Esophagus (tissue), 2 donors: ENCODE results near the gene CCDC91. TPM values are rescaled to one million over a fixed set of nuclear protein-coding genes. Genes with fewer than 3 reads are reported as not detected.

Experiments
- H3K27ac ChIP-seq, 2 donors: one replicate each; pipeline ENCODE4 v1.5.1; 2013; ENCODE audit warnings: low read depth in 2 of 2, mild to moderate bottlenecking in 2 of 2, inconsistent platforms in 1 of 2, low read length in 1 of 2, moderate library complexity in 1 of 2
- H3K27me3 ChIP-seq, 2 donors: one replicate each; pipeline ENCODE4 v1.6.1; 2013; ENCODE audit warnings: low read length in 2 of 2, control low read depth in 1 of 2, mild to moderate bottlenecking in 1 of 2; ENCODE audit not compliant: insufficient read depth in 2 of 2, control insufficient read depth in 1 of 2
- H3K36me3 ChIP-seq, 2 donors: one replicate each; pipeline ENCODE4 v1.6.1; 2013; ENCODE audit warnings: low read length in 1 of 2; ENCODE audit not compliant: control insufficient read depth in 2 of 2, insufficient read depth in 2 of 2
- H3K4me1 ChIP-seq, 2 donors: one replicate each; pipeline ENCODE4 v1.6.1; 2013; ENCODE audit warnings: low read length in 1 of 2; ENCODE audit not compliant: control insufficient read depth in 2 of 2, insufficient read depth in 2 of 2
- H3K4me3 ChIP-seq, 2 donors: one replicate each; pipeline ENCODE4 v1.5.1; 2013; ENCODE audit warnings: low read length in 2 of 2, mild to moderate bottlenecking in 2 of 2, low read depth in 1 of 2, moderate library complexity in 1 of 2
- H3K9me3 ChIP-seq, 2 donors: one replicate each; pipeline ENCODE4 v1.6.1; 2013; ENCODE audit warnings: mild to moderate bottlenecking in 2 of 2, low read depth in 1 of 2, low read length in 1 of 2, moderate library complexity in 1 of 2; ENCODE audit not compliant: control insufficient read depth in 2 of 2, insufficient read depth in 1 of 2
- WGBS, 2 donors: extraction: QIAGEN DNeasy Blood & Tissue Kit; methylation state at CpG; one replicate each; pipeline ENCODE4 v1.1.7; 2013; 5-methylcytosine and 5-hydroxymethylcytosine counted together
- polyA plus RNA-seq, 2 donors: library from polyadenylated mRNA; stranded (reverse); fragments of 200-250 nt; gene quantifications; one replicate each; pipeline ENCODE4 v1.2.3, GENCODE V29; 2013
- donor health status: healthy with polysubstance abuse.
- donor health status: Bipolar disorder and iron deficiency.

The CCDC91 gene
- polyA plus RNA-seq, 2 donors, result 10.6 to 11.8 TPM

- H3K4me3 ChIP-seq, result no peak overlapping the region
- no peaks in the 10 kb centered on the region for H3K9me3 ChIP-seq
- no peaks in the 10 kb centered on the region for H3K27me3 ChIP-seq
- H3K27ac ChIP-seq, result no peak overlapping the region
- H3K36me3 ChIP-seq, result no peaks in the 10 kb centered on the region
- H3K4me1 ChIP-seq, result no peaks in the 10 kb centered on the region
- WGBS, 2 donors, result 74 to 78% methylated on average over 5 of the region's 5 CpGs
Measured at GRCh38 chr12:28585146-28585545, 394.9 kb downstream of the CCDC91 start.

- WGBS, 2 donors, result 68 to 74% methylated on average over 3 of the region's 3 CpGs
- H3K27me3 ChIP-seq, result no peaks in the 10 kb centered on the region
- H3K4me1 ChIP-seq, result no peaks in the 10 kb centered on the region
- H3K27ac ChIP-seq, result no peak overlapping the region
- no peak overlapping the region for H3K4me3 ChIP-seq
- H3K9me3 ChIP-seq, result no peaks in the 10 kb centered on the region
- no peaks in the 10 kb centered on the region for H3K36me3 ChIP-seq
Measured at GRCh38 chr12:28586481-28586880, 396.2 kb downstream of the CCDC91 start.

- WGBS, 2 donors, result 86 to 93% methylated on average over 1 of the region's 1 CpG
- Histone ChIP-seq H3K36me3 (no peaks in the 10 kb centered on the region), H3K27ac (no peak overlapping the region), H3K4me3 (no peak overlapping the region), H3K27me3 (no peaks in the 10 kb centered on the region), H3K9me3 (peaks cover 0 to 3% of the 10 kb centered on the region in 2 donors), H3K4me1 (no peaks in the 10 kb centered on the region)
Measured at GRCh38 chr12:28591831-28592230, 401.6 kb downstream of the CCDC91 start.

Other genes with a start within 250 kb of the CCDC91 start
- 1 to 10 TPM; 3.8 to 6.8 TPM for gene PTHLH, start 217.7 kb upstream of the CCDC91 start, polyA plus RNA-seq